Stimulated activated CD4-positive, alpha-beta T cell treated with anti-CD3 and anti-CD28 coated beads, Interleukin-2, amount 100 ng/mL, for 4 hours (primary cell): Measurements from ENCODE around the gene PPIL1.
A peak's percentile ranks its signal among the peaks of the same experiment; 100 is the strongest.
"Not testable (repeated sequence)": the region's sequence is repeated elsewhere in the genome, so short reads cannot be mapped to it uniquely, and the experiment has no call there.

Experiments used
- DNase-seq: peaks from one replicate; pipeline ENCODE4 v3.0.0-alpha.2; 2020; ENCODE audit warnings: low read depth

PPIL1 gene

GRCh38 chr6:36874443-36875249, at the start of gene PPIL1:
Gene PPIL1, minus strand, starts transcription at chr6:36874803. Its CDS starts 31 bp downstream, at chr6:36874772.
- DNase-seq: peak; percentile 76

GRCh38 chr6:36924131-36924530, 49.5 kb upstream of the PPIL1 start:
- no peak for DNase-seq

- no peak for DNase-seq
Measured at GRCh38 chr6:36920546-36920945, 45.9 kb upstream of the PPIL1 start.

GRCh38 chr6:36920049-36920448, 45.4 kb upstream of the PPIL1 start:
- DNase-seq: no peak

GRCh38 chr6:36917541-36918193, 43.1 kb upstream of the PPIL1 start:
- no peak for DNase-seq

- no peak for DNase-seq
Measured at GRCh38 chr6:36916126-36916525, 41.5 kb upstream of the PPIL1 start.

GRCh38 chr6:36915599-36915998, 41.0 kb upstream of the PPIL1 start:
- DNase-seq: no peak

- no peak for DNase-seq
Measured at GRCh38 chr6:36914227-36914794, 39.7 kb upstream of the PPIL1 start.

- no peak for DNase-seq
Measured at GRCh38 chr6:36913082-36913481, 38.5 kb upstream of the PPIL1 start.

- DNase-seq: peak; percentile 44
Measured at GRCh38 chr6:36912586-36912985, 38.0 kb upstream of the PPIL1 start.

GRCh38 chr6:36912030-36912454, 37.4 kb upstream of the PPIL1 start:
- no peak for DNase-seq

GRCh38 chr6:36908747-36909146, 34.1 kb upstream of the PPIL1 start:
- no peak for DNase-seq

- DNase-seq: no peak
Measured at GRCh38 chr6:36907781-36908180, 33.2 kb upstream of the PPIL1 start.

GRCh38 chr6:36906539-36907325, 32.1 kb upstream of the PPIL1 start:
- no peak for DNase-seq

- DNase-seq: no peak
Measured at GRCh38 chr6:36904851-36905393, 30.3 kb upstream of the PPIL1 start.

- no peak for DNase-seq
Measured at GRCh38 chr6:36904114-36904513, 29.5 kb upstream of the PPIL1 start.

- no peak for DNase-seq
Measured at GRCh38 chr6:36897609-36898008, 23.0 kb upstream of the PPIL1 start.

GRCh38 chr6:36893976-36894932, 19.7 kb upstream of the PPIL1 start:
- no peak for DNase-seq

- not testable (repeated sequence) for DNase-seq
Measured at GRCh38 chr6:36891153-36891552, 16.6 kb upstream of the PPIL1 start.

- DNase-seq: no peak
Measured at GRCh38 chr6:36890112-36890663, 15.6 kb upstream of the PPIL1 start.
